ENCODE results near the gene SLX9.
A peak's percentile ranks its signal among the peaks of the same experiment; 100 is the strongest.

SLX9 gene

GRCh38 chr21:44977616-44978340 is 37.9 kb downstream of the SLX9 start:
- DNase-seq (ENCODE audit: low read depth) = no peak

GRCh38 chr21:44979687-44980561 is 40.1 kb downstream of the SLX9 start:
- no peak for DNase-seq (ENCODE audit: low read depth)

DNA sequence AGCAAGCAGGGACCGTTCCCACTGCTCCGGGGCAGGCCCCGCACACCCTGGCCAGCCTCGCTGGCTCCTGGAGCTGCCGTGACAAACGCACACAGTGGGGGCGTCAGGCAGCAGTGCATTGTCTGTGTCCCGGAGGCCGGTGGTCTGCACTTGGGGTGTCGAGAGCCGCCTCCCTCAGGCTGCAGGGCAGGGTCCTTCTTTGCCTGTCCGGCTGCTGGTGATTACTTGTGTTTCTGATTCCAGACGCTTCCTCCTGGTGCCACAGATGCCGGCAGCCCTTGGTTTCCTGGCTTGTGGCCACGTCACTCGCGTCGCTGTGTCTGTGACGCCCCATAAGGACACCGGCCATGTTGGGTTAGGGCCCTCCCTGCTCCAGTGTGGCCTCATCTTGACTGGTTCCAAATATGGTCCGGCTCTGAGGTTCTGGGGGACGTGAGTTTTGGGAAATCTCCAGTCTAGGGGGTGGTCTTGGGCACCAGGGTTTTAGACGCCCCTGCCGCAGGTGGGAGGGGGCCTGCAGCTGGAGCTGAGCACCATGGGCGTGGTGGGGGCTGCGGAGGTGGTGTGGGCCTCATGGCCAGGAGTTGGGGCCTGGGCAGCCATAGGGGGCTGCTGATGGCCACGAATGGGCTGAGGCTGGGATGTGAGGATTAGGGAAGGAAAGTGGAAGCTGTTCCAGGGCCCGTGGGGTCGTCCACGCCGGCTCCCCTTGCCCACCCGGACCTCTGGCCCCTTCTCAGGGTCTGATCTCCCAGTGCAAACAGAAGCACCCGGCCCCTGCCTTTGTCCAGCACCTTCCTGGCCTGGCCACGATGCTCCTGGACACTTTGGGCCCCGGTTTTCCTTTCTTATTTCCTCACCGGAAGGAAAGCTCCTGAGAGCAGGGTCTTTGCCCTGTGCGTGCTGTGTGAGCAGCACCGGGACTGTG is 41.0 kb downstream of the SLX9 start:
- no peak for DNase-seq (ENCODE audit: low read depth)

- no peak for DNase-seq (ENCODE audit: low read depth)
Observed at GRCh38 chr21:44982558-44983250, 42.9 kb downstream of the SLX9 start.

GRCh38 chr21:44983421-44984206 is 43.8 kb downstream of the SLX9 start:
- no peak for DNase-seq (ENCODE audit: low read depth)

DNA sequence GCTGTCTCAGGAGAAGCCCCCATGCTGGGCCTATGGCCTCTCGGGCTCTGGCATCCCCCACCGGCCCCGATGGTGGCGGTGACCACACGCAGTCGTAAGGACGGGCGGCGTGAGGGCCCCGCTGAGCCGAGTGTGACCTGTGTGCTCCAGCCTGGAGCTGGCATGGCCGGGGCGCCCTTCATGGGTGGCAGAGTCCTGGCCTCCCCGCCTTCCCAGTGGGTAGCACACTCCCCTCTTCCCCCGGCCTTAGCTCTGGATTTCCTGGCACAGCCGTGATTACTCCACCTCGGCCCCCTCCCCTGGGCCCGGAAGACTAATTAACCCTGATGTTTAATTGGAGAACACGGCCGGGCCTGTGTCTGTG is 44.6 kb downstream of the SLX9 start:
- DNase-seq (ENCODE audit: low read depth) = no peak

DNA sequence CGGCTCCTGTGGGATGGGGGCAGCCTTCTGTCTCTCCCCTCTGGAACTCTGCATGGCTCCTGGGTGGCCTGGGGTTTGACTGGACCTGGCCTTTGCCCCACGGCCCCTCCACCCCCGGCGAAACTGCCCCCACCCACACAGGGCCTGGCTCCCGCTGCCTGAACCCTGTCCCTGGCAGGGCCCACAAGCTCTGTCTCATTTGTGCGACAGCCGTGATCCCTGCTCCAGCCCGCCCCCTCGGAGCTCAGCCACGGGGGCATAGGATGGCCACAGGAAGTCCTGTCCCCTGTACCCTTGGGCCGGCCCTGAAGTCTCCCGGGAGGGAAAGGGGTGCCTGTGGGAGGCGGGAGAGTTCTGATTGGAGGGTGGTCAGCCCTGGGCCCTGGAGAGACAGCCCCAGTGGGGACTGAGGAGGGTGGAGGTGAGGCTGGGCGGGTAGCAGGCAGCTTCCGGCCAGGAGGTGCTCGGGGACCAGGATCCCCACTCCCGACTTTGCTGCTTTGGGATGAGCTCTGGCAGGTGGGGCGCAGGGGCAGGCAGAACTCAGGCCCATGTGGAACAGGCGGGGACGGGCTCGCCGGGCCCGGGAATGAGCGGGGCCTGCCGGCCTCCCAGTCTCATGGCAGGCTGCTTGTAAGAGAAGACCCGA is 45.1 kb downstream of the SLX9 start:
- DNase-seq (ENCODE audit: low read depth) = no peak

GRCh38 chr21:44985441-44986401 is 45.9 kb downstream of the SLX9 start:
- DNase-seq (ENCODE audit: low read depth) = no peak

DNA sequence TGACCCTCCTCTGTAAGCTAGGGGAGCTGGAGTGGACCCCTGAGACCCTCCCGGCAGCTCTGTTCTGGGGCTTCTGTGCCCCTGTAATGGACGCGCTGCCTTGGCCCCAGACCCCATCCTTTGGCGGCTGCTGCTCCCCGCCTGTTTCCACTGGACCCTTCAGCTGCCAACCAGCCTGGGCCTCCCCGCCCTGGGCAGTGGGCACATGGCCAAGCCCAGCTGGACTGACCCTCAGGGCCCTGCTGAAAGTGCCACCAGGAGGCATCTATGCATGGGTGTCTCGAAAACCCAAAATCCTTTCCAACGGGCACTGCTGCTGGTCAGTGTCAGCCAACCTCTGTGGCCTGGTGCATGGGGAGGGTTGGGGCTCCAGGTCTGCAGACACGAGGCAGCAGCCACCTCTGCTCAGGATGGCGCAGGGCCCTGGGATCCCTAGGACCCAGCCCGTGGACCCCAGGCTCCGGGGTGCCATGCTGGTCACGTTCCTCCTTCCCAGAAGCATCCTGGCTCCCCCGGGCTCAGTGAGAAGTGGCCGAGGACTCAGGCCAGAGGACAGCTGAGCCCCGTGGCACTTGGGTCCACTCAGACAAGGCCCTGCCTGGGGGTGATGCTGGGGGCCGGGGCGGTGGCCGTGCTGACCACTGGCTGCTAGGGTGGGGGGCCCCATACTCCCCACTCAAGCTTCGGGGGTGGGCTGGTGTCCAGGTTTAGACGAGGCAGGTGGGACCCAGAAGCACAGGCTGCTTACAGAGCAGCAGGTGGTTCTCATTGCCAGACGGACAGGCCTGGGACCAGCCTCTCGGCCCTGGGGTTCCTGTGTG is 46.9 kb downstream of the SLX9 start:
- no peak for DNase-seq (ENCODE audit: low read depth)

- DNase-seq (ENCODE audit: low read depth) = no peak
Observed at GRCh38 chr21:44987301-44987885, 47.6 kb downstream of the SLX9 start.

DNA sequence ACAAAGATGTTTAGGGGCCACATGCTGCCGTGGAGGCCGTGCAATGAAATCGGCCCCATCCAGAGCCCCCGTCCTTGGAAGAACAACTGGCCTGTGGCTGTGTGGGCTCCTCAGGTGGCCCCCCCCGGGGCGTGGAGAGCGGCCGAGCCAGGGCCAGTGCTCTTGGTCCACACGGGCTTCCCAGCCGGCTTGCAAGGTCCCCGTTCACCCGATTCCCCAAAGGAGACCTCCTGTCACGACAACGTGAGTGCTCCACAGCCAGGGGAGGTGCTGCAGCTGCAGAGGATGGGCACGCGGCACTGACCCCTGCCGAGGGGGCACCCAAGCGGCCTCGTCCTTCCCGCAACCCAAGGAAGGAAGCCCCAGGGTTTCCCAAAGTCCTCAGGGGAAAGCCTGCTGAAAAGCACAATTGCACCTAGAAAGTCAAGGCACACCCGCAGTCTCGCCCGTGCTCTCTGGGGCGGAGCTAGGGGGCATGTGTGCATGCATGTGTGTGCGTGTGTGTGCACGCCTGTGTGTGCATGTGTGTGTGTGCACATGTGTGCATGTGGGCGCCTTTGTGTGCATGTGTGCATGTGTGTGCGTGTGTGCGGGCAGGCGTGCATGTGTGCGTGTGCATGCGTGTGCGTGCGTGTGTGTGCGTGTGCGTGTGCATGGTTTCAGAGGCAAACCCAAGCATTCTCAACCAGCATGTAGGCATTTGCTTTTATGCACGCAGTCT is 48.2 kb downstream of the SLX9 start:
- no peak for DNase-seq (ENCODE audit: low read depth)

- DNase-seq (ENCODE audit: low read depth) = no peak
Observed at GRCh38 chr21:44988607-44989536, 49.0 kb downstream of the SLX9 start.

DNA sequence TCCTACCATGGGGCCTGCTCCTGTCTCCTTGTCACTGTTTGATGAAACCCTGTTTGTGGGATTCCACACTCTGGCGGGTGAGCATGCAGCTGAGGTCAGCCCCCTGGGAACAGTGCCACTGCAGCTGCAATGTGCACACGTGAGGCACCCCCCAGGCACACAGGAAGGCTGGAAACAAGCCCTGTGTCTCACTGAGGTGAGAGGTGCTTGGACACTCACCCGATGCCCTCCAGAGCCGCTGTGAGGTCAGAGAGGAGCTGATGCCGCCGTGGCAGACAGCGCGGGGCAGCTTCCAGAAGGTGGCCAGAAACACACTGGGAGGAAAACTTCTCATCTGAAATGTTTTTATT is 49.7 kb downstream of the SLX9 start:
- peak; percentile 36 for DNase-seq (ENCODE audit: low read depth)

DNA sequence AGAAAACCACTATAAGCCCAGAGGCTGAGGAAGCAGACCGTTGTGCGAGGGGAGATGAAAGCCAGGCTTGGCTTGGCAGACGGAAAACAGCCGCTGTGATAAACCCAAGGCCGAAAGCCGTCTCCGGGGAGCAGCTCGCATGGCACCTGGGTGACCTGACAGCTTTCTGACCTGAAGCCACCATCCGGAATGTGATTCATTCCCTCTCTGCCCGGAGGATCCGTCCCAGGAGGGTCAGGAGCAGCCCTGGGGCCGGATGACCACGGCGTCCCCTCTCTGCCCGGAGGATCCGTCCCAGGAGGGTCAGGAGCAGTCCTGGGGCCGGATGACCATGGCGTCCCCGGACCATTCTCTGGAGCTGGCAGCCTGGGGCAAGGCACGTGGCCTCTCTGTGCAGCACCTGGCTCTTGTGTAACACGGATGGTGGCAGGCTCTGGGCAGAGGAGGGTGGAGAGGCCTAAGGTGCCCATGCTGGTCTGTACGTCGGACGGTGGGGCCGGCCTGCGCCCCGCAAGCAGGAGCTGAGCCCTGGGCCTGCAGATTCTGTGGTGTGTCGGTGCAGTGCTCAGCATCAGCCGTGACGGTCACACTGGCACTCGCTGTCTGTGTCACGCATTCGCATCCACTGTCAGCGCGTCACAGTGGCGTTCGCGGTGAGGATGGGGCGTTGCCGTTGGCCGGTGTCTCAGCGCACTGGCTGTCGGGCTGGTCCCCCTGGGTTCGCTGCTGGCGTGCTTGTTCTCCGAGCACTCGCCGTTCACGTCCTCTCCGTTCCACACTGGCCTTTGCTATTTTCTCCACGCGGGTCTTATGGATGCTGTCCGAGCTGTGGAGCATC is 50.3 kb downstream of the SLX9 start:
- DNase-seq (ENCODE audit: low read depth) = no peak

DNA sequence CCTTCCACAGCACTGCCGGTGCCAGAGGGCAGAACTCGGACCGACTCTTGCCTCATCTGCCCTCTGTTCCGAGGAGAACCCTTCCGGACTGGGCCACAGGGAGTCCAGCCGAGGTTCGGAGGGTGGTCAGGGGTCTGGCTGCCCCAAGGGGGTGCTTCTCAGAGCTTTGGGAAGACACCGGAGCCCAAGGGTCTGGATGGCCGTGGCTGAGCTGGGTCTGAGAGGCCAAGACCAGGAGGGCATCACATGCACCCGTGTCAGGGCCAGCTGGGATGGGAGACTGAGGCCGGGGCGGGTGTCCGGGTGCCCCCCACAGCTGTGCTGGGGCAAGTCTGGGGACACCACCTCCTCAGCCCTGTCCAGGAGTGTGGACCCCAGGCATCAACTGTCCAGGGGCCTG is 51.1 kb downstream of the SLX9 start:
- DNase-seq (ENCODE audit: low read depth) = no peak
